HG02943 (cell line): ENCODE results near the gene RPL31.

Experiments
- ATAC-seq: cut with Tn5 transposase; IDR thresholded peaks from one replicate; pipeline ENCODE4 v1.9.1; 2021; ENCODE audit warnings: mild to moderate bottlenecking, low read depth, moderate library complexity; ENCODE audit not compliant: unreplicated experiment

The RPL31 gene

GRCh38 chr2:100974712-100975520 is 27.2 kb upstream of the RPL31 start:
- ATAC-seq, result no peak

- ATAC-seq, result no peak
These were observed 26.6 kb upstream of the RPL31 start for GRCh38 chr2:100975521-100975785.

DNA sequence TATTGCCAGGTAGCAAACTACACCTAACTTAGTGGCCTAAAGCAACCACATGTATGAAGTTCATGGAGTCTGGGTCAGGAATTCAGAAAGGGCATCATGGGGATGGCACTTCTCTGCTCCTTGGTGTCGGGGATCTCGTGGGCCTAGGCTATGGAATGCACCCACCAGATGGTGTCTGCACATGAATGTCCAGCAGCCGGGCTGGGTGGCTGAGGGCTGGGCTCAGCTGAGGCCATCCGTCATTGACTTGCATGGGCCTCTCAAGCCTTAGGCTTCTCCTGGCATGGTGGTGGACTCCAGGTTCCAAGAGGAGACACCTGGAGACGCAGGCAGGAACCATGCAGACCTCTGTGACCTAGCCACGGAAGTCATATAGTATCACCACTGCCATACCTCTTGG is 26.0 kb upstream of the RPL31 start:
- no peak for ATAC-seq

DNA sequence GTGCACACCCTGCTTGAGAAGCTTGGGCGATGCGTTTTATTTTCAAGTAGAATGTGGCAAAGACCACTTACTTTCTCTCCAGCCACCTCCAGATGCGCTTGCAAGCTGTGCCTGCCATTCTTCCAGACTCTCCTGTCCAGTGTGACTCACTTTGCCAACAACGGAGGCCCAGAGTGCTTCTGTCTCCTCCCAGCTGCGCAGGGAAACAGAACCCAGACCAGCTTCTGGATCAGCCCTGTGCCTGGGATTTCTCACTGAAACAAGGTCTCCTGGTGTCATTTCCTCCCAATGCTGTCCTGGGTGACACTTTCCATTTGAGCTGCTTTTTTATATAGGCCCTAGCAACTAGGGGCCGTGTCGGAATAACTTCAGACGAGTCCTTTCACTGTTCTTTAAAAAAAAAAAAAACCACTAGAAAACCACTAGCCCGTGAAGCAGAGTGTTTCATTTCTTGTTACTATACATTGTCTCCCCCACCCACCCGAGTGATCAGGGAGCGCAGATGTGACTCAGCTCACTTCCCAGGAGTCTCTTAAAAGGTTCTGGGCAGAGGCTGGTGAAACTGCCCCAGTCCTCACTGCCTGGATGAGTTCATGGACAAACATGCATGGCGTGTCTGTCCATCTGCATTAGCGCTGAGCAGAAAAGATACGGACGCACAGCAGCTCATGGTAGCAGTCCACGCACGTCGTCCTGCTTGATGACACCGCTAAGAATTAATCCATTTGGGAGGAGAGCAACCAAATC is 25.3 kb upstream of the RPL31 start:
- ATAC-seq, result no peak

GRCh38 chr2:100977511-100977910 is 24.6 kb upstream of the RPL31 start:
- no peak for ATAC-seq

DNA sequence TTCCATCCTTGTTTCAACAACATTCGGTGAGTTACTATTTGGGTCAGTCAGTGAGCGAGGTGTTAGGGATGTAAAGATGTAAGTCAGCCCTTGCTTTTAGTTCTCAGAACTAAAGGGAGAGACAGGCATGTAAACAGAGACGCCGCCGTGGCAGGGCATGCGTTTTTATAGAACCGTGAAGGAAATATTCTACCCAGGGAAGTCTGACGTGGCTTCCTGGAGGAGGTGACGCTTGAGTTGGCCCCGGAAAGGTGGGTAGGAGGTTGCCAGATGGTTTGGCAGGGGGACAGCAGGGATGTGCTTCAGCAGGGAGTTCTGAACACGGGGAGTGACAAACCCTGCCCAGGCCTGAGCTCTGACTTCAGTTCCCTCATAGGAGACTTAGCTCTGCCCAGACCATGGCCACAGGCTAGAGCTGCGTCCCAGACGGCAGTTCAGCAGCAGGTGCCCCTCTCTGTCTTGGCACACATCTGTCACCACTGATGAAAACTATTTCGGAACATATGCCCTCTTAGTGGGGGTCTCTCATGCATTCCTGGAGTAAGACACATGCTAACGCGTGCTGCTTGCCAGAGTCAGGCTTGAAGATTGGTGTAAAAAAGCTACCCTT is 23.4 kb upstream of the RPL31 start:
- no peak for ATAC-seq

GRCh38 chr2:100980046-100980445 is 22.0 kb upstream of the RPL31 start:
- no peak for ATAC-seq

GRCh38 chr2:100981011-100981410 is 21.1 kb upstream of the RPL31 start:
- no peak for ATAC-seq

GRCh38 chr2:100982431-100982861 is 19.6 kb upstream of the RPL31 start:
- no peak for ATAC-seq

DNA sequence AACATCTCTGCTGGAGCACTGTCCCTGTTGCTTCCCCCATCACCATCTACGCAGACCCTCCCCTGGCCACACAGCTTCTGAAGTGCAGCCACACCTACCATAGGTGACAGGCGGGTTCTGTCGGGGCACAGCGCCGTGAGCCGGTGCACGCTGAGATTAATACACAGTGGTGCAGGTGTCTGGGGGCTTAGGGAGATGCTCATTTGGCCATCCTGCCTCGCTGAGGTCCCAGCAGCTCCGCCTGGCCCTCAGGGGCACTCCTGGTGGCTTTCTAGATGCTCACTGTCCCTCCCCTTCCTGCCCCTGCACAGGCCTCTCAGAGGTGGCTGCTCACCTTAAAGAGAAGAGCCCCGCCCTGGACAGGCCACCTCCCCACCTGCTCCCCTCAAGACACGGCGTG is 18.9 kb upstream of the RPL31 start:
- no peak for ATAC-seq

- ATAC-seq, result no peak
These were observed 18.3 kb upstream of the RPL31 start for GRCh38 chr2:100983684-100984310.

DNA sequence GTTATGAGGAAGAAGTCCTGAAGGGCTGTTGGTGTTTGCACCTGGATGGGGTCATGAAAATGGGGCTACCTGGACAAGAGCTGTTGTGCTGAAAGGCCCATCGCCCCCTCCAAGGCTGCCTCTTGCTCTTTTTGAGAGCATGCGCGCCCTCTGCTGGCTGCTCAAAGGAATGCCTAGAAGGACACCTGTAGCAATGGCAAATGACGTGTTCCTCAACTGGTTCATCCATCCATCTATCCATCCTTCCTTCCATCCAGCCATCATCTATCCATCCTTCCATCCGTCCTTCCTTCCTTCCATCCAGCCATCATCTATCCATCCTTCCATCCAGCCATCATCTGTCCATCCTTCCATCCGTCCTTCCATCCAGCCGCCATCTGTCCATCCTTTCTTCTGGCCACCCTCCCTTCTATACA is 17.2 kb upstream of the RPL31 start:
- ATAC-seq, result no peak

GRCh38 chr2:100986157-100986556 is 15.9 kb upstream of the RPL31 start:
- ATAC-seq, result no peak

DNA sequence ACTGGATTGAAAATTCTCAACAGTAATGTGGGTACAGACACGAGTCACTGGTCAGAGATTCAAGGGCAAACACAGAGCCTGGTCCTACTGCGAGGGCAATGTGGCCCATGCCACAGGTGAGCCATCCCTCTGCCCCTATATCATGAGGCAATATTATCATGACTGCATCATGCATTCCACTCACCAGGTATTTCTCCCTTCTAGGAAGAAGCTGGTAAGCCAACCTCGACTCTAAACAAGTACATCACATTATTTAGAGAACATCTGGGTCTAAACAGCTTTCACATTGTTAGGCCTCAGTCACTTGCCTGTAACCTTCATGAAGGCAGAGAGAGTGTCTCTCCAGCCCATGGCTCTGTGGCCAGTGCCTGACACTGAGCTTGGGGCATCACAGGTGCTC is 14.6 kb upstream of the RPL31 start:
- no peak for ATAC-seq

DNA sequence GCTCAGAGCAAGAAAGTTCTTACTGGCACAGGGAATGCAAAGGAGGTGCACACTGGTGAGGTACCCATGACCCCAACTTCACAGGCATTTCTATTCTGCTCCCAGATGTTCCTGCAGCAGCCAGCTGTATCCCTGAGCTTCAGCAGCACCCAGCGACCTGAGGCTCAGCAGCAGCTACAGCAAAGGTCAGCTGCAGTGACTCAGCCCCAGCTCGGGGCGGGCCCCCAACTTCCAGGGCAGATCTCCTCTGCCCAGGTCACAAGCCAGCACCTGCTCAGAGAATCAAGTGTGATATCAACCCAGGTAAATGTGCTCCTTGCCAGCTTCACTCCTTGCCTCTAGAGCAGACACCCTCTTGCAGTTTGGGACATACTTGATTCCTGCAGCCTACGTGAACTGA is 14.1 kb upstream of the RPL31 start:
- no peak for ATAC-seq

GRCh38 chr2:100988630-100989417 is 13.3 kb upstream of the RPL31 start:
- no peak for ATAC-seq

DNA sequence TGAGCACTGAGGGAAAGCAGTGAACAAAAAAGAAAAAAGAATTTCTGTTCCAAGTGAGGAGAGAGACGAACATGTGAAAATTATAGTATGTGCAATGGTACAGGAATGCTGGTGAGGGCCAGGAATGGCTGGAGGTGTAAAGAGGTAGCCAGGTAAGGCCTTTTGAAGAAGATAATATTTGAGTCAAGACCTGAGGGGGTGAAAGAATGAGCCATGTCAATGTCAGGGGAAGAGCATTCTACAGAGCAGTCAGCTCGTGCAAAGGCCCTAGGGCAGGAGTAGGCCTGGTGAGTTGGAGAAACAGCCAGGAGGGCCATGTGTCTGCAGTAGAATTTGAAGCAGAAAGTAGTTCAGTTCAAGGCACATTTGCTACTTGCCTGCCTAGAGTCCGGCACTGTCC is 12.4 kb upstream of the RPL31 start:
- ATAC-seq, result no peak

DNA sequence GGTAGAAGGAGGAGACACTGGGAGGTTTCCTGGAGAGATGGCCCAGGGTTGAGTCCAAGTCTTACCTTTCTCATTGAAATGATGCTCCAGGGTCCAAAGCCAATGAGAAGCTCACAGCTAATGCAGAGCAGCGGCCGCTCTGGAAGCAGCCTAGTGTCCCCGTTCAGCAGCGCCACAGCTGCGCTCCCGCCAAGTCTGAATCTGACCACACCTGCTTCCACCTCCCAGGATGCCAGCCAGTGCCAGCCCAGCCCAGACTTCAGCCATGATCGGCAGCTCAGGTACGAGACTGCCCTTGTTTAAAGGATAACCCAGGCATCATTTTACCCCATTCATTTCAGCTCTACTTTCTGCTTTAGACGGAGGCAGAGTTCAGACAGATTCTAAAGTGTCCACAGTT is 11.9 kb upstream of the RPL31 start:
- ATAC-seq, result no peak

- ATAC-seq, result no peak
These were observed 11.3 kb upstream of the RPL31 start for GRCh38 chr2:100990650-100991403.

GRCh38 chr2:100991404-100991773 is 10.7 kb upstream of the RPL31 start:
- ATAC-seq, result no peak
